Measurements from ENCODE around the gene KLHL30. TPM values are rescaled to one million over a fixed set of nuclear protein-coding genes. Genes with fewer than 3 reads are reported as not detected.

Gene KLHL30
- total RNA-seq, 2 experiments from 2014 or later: not detected

- Mint-ChIP-seq H3K27me3 (ENCODE audit: low read depth) (no peaks in the 10 kb centered on the region), H3K9me3 (no peaks in the 10 kb centered on the region), H3K27ac (no peak overlapping the region), H3K36me3 (ENCODE audit: low read depth) (no peaks in the 10 kb centered on the region), H3K4me3 (no peak overlapping the region), H3K4me1 (ENCODE audit: low read depth) (peaks cover 6% of the 10 kb centered on the region)
- CTCF ChIA-PET: interaction anchor here (0.6 kb wide), 1 partner anchor 11 kb away, joined by 3 read pairs; no protein-coding TSS in a partner anchor
- no peak for DNase-seq
- intact Hi-C loops (cut with micrococcal nuclease): no loop called here
These were observed 4.1 kb downstream of the KLHL30 start for GRCh38 chr2:238142382-238143205.

GRCh38 chr2:238143239-238143951, 4.9 kb downstream of the KLHL30 start:
- Mint-ChIP-seq H3K36me3 (ENCODE audit: low read depth) (no peaks in the 10 kb centered on the region), H3K4me1 (ENCODE audit: low read depth) (peaks cover 6% of the 10 kb centered on the region), H3K27ac (no peak overlapping the region), H3K4me3 (no peak overlapping the region), H3K9me3 (no peaks in the 10 kb centered on the region), H3K27me3 (ENCODE audit: low read depth) (no peaks in the 10 kb centered on the region)
- intact Hi-C loops (cut with micrococcal nuclease): no loop called here
- DNase-seq: peak; percentile 55
- CTCF ChIA-PET: no interaction called here

- Mint-ChIP-seq H3K36me3 (ENCODE audit: low read depth) (no peaks in the 10 kb centered on the region), H3K27ac (no peak overlapping the region), H3K4me3 (no peak overlapping the region), H3K27me3 (ENCODE audit: low read depth) (no peaks in the 10 kb centered on the region), H3K9me3 (no peaks in the 10 kb centered on the region), H3K4me1 (ENCODE audit: low read depth) (peaks cover 6% of the 10 kb centered on the region)
- DNase-seq: no peak
- intact Hi-C loops (cut with micrococcal nuclease): no loop called here
- CTCF ChIA-PET: no interaction called here
These were observed 5.8 kb downstream of the KLHL30 start for GRCh38 chr2:238144262-238144661.

- H3K4me3 Mint-ChIP-seq: no peak overlapping the region
- no peaks in the 10 kb centered on the region for H3K36me3 Mint-ChIP-seq (ENCODE audit: low read depth)
- H3K4me1 Mint-ChIP-seq (ENCODE audit: low read depth): peaks cover 6% of the 10 kb centered on the region
- no peak for DNase-seq
- H3K27ac Mint-ChIP-seq: no peak overlapping the region
- H3K9me3 Mint-ChIP-seq: no peaks in the 10 kb centered on the region
- no peaks in the 10 kb centered on the region for H3K27me3 Mint-ChIP-seq (ENCODE audit: low read depth)
- intact Hi-C loops (cut with micrococcal nuclease): no loop called here
- CTCF ChIA-PET: interaction anchor here (0.6 kb wide), 1 partner anchor 10 kb away, joined by 3 read pairs; no protein-coding TSS in a partner anchor
These were observed 6.6 kb downstream of the KLHL30 start for GRCh38 chr2:238145046-238145445.

- no peak overlapping the region for H3K4me3 Mint-ChIP-seq
- DNase-seq: no peak
- H3K27ac Mint-ChIP-seq: no peak overlapping the region
- no peaks in the 10 kb centered on the region for H3K36me3 Mint-ChIP-seq (ENCODE audit: low read depth)
- intact Hi-C loops (cut with micrococcal nuclease): no loop called here
- no peaks in the 10 kb centered on the region for H3K9me3 Mint-ChIP-seq
- CTCF ChIA-PET: no interaction called here
- no peaks in the 10 kb centered on the region for H3K27me3 Mint-ChIP-seq (ENCODE audit: low read depth)
- peaks cover 6% of the 10 kb centered on the region for H3K4me1 Mint-ChIP-seq (ENCODE audit: low read depth)
These were observed 7.4 kb downstream of the KLHL30 start for GRCh38 chr2:238145851-238146250.

- Mint-ChIP-seq H3K9me3 (no peaks in the 10 kb centered on the region), H3K4me1 (ENCODE audit: low read depth) (peaks cover under 1% of the 10 kb centered on the region), H3K4me3 (no peak overlapping the region), H3K27ac (no peak overlapping the region), H3K36me3 (ENCODE audit: low read depth) (no peaks in the 10 kb centered on the region), H3K27me3 (ENCODE audit: low read depth) (no peaks in the 10 kb centered on the region)
- CTCF ChIA-PET: no interaction called here
- intact Hi-C loops (cut with micrococcal nuclease): no loop called here
- no peak for DNase-seq
These were observed 8.5 kb downstream of the KLHL30 start for GRCh38 chr2:238146884-238147544.

- CTCF ChIA-PET: no interaction called here
- Mint-ChIP-seq H3K27ac (no peak overlapping the region), H3K4me3 (no peak overlapping the region), H3K27me3 (ENCODE audit: low read depth) (no peaks in the 10 kb centered on the region), H3K36me3 (ENCODE audit: low read depth) (no peaks in the 10 kb centered on the region), H3K9me3 (no peaks in the 10 kb centered on the region), H3K4me1 (ENCODE audit: low read depth) (no peaks in the 10 kb centered on the region)
- DNase-seq: no peak
- intact Hi-C loops (cut with micrococcal nuclease): no loop called here
These were observed 10.5 kb downstream of the KLHL30 start for GRCh38 chr2:238148981-238149380.

GRCh38 chr2:238149841-238150572, 11.5 kb downstream of the KLHL30 start:
- no peak overlapping the region for H3K4me3 Mint-ChIP-seq
- no peaks in the 10 kb centered on the region for H3K36me3 Mint-ChIP-seq (ENCODE audit: low read depth)
- no peak overlapping the region for H3K27ac Mint-ChIP-seq
- intact Hi-C loops (cut with micrococcal nuclease): no loop called here
- H3K9me3 Mint-ChIP-seq: peaks cover 3% of the 10 kb centered on the region
- no peak for DNase-seq
- H3K27me3 Mint-ChIP-seq (ENCODE audit: low read depth): no peaks in the 10 kb centered on the region
- no peaks in the 10 kb centered on the region for H3K4me1 Mint-ChIP-seq (ENCODE audit: low read depth)
- CTCF ChIA-PET: no interaction called here

GRCh38 chr2:238150686-238151085, 12.2 kb downstream of the KLHL30 start:
- Mint-ChIP-seq H3K27ac (no peak overlapping the region), H3K36me3 (ENCODE audit: low read depth) (no peaks in the 10 kb centered on the region), H3K4me3 (no peak overlapping the region), H3K4me1 (ENCODE audit: low read depth) (no peaks in the 10 kb centered on the region), H3K9me3 (peaks cover 3% of the 10 kb centered on the region), H3K27me3 (ENCODE audit: low read depth) (no peaks in the 10 kb centered on the region)
- CTCF ChIA-PET: no interaction called here
- intact Hi-C loops (cut with micrococcal nuclease): no loop called here
- no peak for DNase-seq

- intact Hi-C loops (cut with micrococcal nuclease): no loop called here
- Mint-ChIP-seq H3K9me3 (peaks cover 3% of the 10 kb centered on the region), H3K27me3 (ENCODE audit: low read depth) (no peaks in the 10 kb centered on the region), H3K4me3 (no peak overlapping the region), H3K27ac (no peak overlapping the region), H3K4me1 (ENCODE audit: low read depth) (no peaks in the 10 kb centered on the region), H3K36me3 (ENCODE audit: low read depth) (no peaks in the 10 kb centered on the region)
- no peak for DNase-seq
- CTCF ChIA-PET: no interaction called here
These were observed 12.7 kb downstream of the KLHL30 start for GRCh38 chr2:238151205-238151604.

- Mint-ChIP-seq H3K27me3 (ENCODE audit: low read depth) (no peaks in the 10 kb centered on the region), H3K27ac (no peak overlapping the region), H3K4me1 (ENCODE audit: low read depth) (no peaks in the 10 kb centered on the region), H3K36me3 (ENCODE audit: low read depth) (no peaks in the 10 kb centered on the region), H3K9me3 (peaks cover 3% of the 10 kb centered on the region), H3K4me3 (no peak overlapping the region)
- DNase-seq: no peak
- CTCF ChIA-PET: no interaction called here
- intact Hi-C loops (cut with micrococcal nuclease): no loop called here
These were observed 13.3 kb downstream of the KLHL30 start for GRCh38 chr2:238151628-238152235.

All from activated naive CD4-positive, alpha-beta T cell treated with anti-CD3 and anti-CD28 coated beads for 36 hours (primary cell).